ENCODE results near the gene PGLYRP4. TPM values are rescaled to one million over a fixed set of nuclear protein-coding genes. Genes with fewer than 3 reads are reported as not detected.

Gene PGLYRP4
- total RNA-seq, 2 donors from 2014 or later = not detected

GRCh38 chr1:153380711-153381110 is 32.1 kb upstream of the PGLYRP4 start:
- DNase-seq = no peak
- intact Hi-C loops (cut with DNase I) = no loop called here
- no peak for ATAC-seq

- ATAC-seq (no peak), DNase-seq (no peak)
- intact Hi-C loops (cut with DNase I) = no loop called here
These were observed 30.9 kb upstream of the PGLYRP4 start for GRCh38 chr1:153379591-153379990.

- intact Hi-C loops (cut with DNase I) = no loop called here
These were observed 26.9 kb upstream of the PGLYRP4 start, which contains the start of gene S100A12 for GRCh38 chr1:153375511-153375910. Gene S100A12, minus strand, starts transcription at chr1:153375621. Its CDS starts 1,029 bp downstream, at chr1:153374592.

GRCh38 chr1:153374071-153374470 is 25.4 kb upstream of the PGLYRP4 start:
- intact Hi-C loops (cut with DNase I) = no loop called here
- ATAC-seq (no peak), DNase-seq (no peak)

More at GRCh38 chr1:153375511-153375910, 26.9 kb upstream of the PGLYRP4 start, which contains the start of gene S100A12:
- ATAC-seq (peak in 1 of 2 donors; percentile 93), DNase-seq (no peak)

- ATAC-seq (no peak), DNase-seq (no peak)
- intact Hi-C loops (cut with DNase I) = no loop called here
These were observed 23.9 kb upstream of the PGLYRP4 start for GRCh38 chr1:153372571-153372970.

GRCh38 chr1:153371231-153371630 is 22.6 kb upstream of the PGLYRP4 start:
- intact Hi-C loops (cut with DNase I) = no loop called here
- DNase-seq = no peak
- no peak for ATAC-seq

GRCh38 chr1:153370146-153370545 is 21.5 kb upstream of the PGLYRP4 start:
- intact Hi-C loops (cut with DNase I) = no loop called here
- no peak for ATAC-seq
- no peak for DNase-seq

GRCh38 chr1:153368495-153368894 is 19.9 kb upstream of the PGLYRP4 start:
- ATAC-seq = no peak
- intact Hi-C loops (cut with DNase I) = no loop called here
- DNase-seq = no peak

GRCh38 chr1:153367090-153367489 is 18.4 kb upstream of the PGLYRP4 start:
- ATAC-seq = no peak
- intact Hi-C loops (cut with DNase I) = no loop called here
- no peak for DNase-seq

- DNase-seq (no peak), ATAC-seq (no peak)
- intact Hi-C loops (cut with DNase I) = no loop called here
These were observed 17.6 kb upstream of the PGLYRP4 start for GRCh38 chr1:153366261-153366660.

GRCh38 chr1:153365696-153366095 is 17.1 kb upstream of the PGLYRP4 start:
- no peak for DNase-seq
- intact Hi-C loops (cut with DNase I) = no loop called here
- no peak for ATAC-seq

GRCh38 chr1:153364766-153365666 is 16.4 kb upstream of the PGLYRP4 start:
- no peak for DNase-seq
- ATAC-seq = peak; percentile 59 to 78
- intact Hi-C loops (cut with DNase I) = no loop called here

GRCh38 chr1:153364156-153364555 is 15.5 kb upstream of the PGLYRP4 start:
- no peak for DNase-seq
- ATAC-seq = no peak
- intact Hi-C loops (cut with DNase I) = no loop called here

GRCh38 chr1:153363641-153364040 is 15.0 kb upstream of the PGLYRP4 start:
- DNase-seq (no peak), ATAC-seq (no peak)
- intact Hi-C loops (cut with DNase I) = no loop called here

GRCh38 chr1:153362187-153362775 is 13.6 kb upstream of the PGLYRP4 start:
- ATAC-seq (no peak), DNase-seq (no peak)
- intact Hi-C loops (cut with DNase I) = no loop called here

GRCh38 chr1:153361480-153362109 is 13.0 kb upstream of the PGLYRP4 start:
- intact Hi-C loops (cut with DNase I) = no loop called here
- ATAC-seq = no peak

GRCh38 chr1:153360592-153361479 is 12.2 kb upstream of the PGLYRP4 start:
- intact Hi-C loops (cut with DNase I) = no loop called here
- ATAC-seq (no peak), DNase-seq (no peak)

More at GRCh38 chr1:153361480-153362109, 13.0 kb upstream of the PGLYRP4 start:
- no peak for DNase-seq

GRCh38 chr1:153360190-153360589 is 11.5 kb upstream of the PGLYRP4 start:
- no peak for ATAC-seq
- intact Hi-C loops (cut with DNase I) = no loop called here
- DNase-seq = no peak

- DNase-seq = no peak
- intact Hi-C loops (cut with DNase I) = no loop called here
- no peak for ATAC-seq
These were observed 10.6 kb upstream of the PGLYRP4 start for GRCh38 chr1:153359241-153359640.

All from left cardiac atrium (tissue), 4 donors.